Measurements from ENCODE around the gene HUWE1. TPM values are rescaled to one million over a fixed set of nuclear protein-coding genes. Genes with fewer than 3 reads are reported as not detected.

Gene HUWE1
- total RNA-seq, 1 donor from 2014 or later, result 130 TPM

DNA sequence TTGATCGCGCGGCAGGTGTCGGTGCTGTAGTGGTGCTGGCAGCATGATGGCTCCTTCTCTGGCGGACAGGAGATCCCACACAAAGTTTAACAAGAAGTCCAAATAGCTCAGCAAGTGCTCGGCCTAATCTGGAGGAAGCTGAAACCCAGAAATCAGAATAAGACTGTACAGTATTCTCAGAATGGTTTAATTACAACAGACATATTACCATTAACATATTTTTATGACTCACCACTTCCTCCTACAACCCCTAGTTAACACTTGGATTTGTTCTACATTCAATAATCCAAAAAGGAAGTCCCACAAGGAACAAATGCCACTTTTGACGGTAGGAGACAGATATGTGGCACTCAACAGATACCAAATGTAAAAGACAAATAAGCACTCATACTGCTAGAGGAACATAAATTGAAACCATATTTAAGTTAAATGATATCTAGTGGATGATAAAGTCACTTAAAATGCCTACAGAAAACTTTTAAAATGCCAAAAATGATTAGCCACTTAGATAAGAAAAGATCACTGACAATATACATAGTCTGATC, 91.2 kb downstream of the HUWE1 start:
- H3K27me3 ChIP-seq (ENCODE audit: low read depth), result no peaks in the 10 kb centered on the region
- DNase-seq, result no peak
- no peak overlapping the region for H3K27ac ChIP-seq (replicated peaks)
- TF ChIP-seq, protein P1, sequence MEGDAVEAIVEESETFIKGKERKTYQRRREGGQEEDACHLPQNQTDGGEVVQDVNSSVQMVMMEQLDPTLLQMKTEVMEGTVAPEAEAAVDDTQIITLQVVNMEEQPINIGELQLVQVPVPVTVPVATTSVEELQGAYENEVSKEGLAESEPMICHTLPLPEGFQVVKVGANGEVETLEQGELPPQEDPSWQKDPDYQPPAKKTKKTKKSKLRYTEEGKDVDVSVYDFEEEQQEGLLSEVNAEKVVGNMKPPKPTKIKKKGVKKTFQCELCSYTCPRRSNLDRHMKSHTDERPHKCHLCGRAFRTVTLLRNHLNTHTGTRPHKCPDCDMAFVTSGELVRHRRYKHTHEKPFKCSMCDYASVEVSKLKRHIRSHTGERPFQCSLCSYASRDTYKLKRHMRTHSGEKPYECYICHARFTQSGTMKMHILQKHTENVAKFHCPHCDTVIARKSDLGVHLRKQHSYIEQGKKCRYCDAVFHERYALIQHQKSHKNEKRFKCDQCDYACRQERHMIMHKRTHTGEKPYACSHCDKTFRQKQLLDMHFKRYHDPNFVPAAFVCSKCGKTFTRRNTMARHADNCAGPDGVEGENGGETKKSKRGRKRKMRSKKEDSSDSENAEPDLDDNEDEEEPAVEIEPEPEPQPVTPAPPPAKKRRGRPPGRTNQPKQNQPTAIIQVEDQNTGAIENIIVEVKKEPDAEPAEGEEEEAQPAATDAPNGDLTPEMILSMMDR (IDR thresholded peaks at IDR 0.05; ENCODE audit: borderline replicate concordance), result no peak
- no peaks in the 10 kb centered on the region for H3K4me1 ChIP-seq
- intact Hi-C loops (cut with micrococcal nuclease), result no loop called here
- no peak overlapping the region for H3K4me3 ChIP-seq
- H3K36me3 ChIP-seq, result peaks cover 68% of the 10 kb centered on the region
- H3K9me3 ChIP-seq (replicated peaks), result no peaks in the 10 kb centered on the region

DNA sequence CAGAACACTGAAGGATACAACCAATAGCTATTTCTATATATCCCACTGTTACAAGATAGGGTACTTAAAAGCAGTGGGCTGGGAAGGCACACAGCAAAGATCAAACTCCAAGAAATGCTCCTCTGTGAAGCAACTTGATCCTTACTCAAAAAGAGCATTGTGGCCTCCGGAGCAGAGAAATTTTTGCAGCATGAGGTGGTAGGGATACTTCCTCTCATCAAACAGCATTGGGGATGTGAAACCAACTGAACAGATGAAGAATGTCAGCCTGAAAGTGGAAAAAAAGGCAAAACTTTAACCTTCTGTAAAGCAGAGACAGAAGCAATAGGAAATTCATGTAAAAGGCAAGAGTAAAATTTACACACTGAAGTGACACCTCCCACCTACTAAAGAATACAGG, 92.2 kb downstream of the HUWE1 start:
- Histone ChIP-seq H3K9me3 (replicated peaks) (no peaks in the 10 kb centered on the region), H3K4me1 (no peaks in the 10 kb centered on the region), H3K27me3 (ENCODE audit: low read depth) (no peaks in the 10 kb centered on the region), H3K27ac (replicated peaks) (no peak overlapping the region), H3K36me3 (peaks cover 68% of the 10 kb centered on the region), H3K4me3 (no peak overlapping the region)
- TF ChIP-seq, protein P1 (IDR thresholded peaks at IDR 0.05; ENCODE audit: borderline replicate concordance), result no peak
- DNase-seq, result no peak
- intact Hi-C loops (cut with micrococcal nuclease), result no loop called here

DNA sequence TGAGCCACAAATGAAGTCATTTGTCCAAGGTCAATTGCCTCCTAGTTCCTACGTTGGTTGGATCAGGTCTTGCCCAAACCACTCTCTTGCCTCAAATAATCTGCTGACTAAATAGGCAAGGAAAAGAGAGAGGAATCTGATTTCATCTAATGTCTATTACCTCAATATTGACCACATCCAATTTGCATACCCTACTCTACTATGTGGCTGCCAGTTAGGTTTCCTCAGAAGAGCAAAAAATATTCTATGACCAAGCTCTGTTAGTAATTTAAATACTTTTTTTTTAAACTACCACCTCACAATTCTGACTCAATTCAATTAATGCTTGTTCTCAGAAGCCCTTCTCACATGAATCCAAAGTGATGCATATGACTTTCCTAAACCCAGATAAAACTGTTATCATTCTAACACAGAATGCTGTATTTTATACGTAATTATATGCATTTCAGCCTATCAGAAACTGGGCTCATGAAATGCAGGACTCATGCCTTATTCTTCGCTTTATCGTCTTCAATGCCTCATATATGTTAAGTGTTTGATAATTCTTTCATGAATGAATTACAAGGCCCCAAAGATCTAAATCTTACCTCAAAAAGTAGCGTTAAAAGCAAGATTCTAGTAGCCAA, 98.6 kb downstream of the HUWE1 start:
- no peak for DNase-seq
- intact Hi-C loops (cut with micrococcal nuclease), result no loop called here
- no peaks in the 10 kb centered on the region for H3K27me3 ChIP-seq (ENCODE audit: low read depth)
- no peak overlapping the region for H3K4me3 ChIP-seq
- H3K9me3 ChIP-seq (replicated peaks), result no peaks in the 10 kb centered on the region
- H3K27ac ChIP-seq (replicated peaks), result no peak overlapping the region
- no peaks in the 10 kb centered on the region for H3K4me1 ChIP-seq
- peaks cover 99% of the 10 kb centered on the region for H3K36me3 ChIP-seq
- TF ChIP-seq, protein P1 (IDR thresholded peaks at IDR 0.05; ENCODE audit: borderline replicate concordance), result no peak

DNA sequence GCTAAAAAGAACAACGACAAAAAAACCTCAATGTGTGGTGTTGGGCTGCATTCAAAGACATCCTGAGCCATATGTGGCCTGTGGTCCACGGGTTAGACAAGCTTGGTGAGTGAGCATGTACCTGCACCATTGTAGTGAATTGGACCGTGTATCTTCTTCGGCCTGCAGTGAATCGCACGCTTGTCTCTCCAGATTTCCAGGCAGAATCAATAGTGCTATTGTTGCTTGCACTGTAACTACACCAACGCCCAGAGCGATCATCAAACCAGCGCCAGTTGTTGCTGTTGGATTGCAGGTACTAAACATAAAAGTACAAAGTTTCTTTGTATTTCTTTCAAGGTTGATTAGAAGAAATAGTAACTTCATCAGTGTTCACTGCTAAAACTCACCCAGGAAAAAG, 101.6 kb downstream of the HUWE1 start:
- TF ChIP-seq, protein P1 (IDR thresholded peaks at IDR 0.05; ENCODE audit: borderline replicate concordance), result no peak
- intact Hi-C loops (cut with micrococcal nuclease), result no loop called here
- no peaks in the 10 kb centered on the region for H3K27me3 ChIP-seq (ENCODE audit: low read depth)
- no peaks in the 10 kb centered on the region for H3K4me1 ChIP-seq
- H3K27ac ChIP-seq (replicated peaks), result no peak overlapping the region
- no peak for DNase-seq
- H3K9me3 ChIP-seq (replicated peaks), result no peaks in the 10 kb centered on the region
- H3K4me3 ChIP-seq, result no peak overlapping the region
- H3K36me3 ChIP-seq, result peaks cover 98% of the 10 kb centered on the region

DNA sequence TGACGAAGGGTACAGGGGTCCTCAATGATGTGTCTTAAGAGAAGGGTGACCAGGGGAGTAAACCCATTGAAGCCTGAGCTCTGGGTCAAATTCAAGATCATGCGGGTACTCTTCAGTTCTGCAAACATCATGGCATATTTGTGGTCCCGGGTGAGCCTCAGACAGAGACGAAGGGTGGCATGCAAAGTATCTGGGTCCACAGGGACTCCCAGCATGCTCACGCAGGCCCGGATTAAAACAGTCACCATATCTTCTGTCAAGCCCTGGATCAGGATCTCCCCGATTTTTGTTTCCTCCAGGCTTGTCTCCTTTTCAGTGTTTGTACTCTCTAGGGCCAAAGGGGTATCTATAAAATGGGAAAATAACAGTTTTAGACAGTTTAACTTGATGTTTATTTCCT, 102.9 kb downstream of the HUWE1 start:
- Histone ChIP-seq H3K36me3 (peaks cover 85% of the 10 kb centered on the region), H3K4me3 (no peak overlapping the region), H3K4me1 (no peaks in the 10 kb centered on the region), H3K27me3 (ENCODE audit: low read depth) (no peaks in the 10 kb centered on the region), H3K27ac (replicated peaks) (no peak overlapping the region), H3K9me3 (replicated peaks) (no peaks in the 10 kb centered on the region)
- no peak for DNase-seq
- intact Hi-C loops (cut with micrococcal nuclease), result no loop called here
- TF ChIP-seq, protein P1 (IDR thresholded peaks at IDR 0.05; ENCODE audit: borderline replicate concordance), result no peak

Data from left ventricle myocardium inferior (tissue), 1 donor.